Endothelial cell of umbilical vein (primary cell): ENCODE results near the gene ARID1B. TPM values are rescaled to one million over a fixed set of nuclear protein-coding genes. Genes with fewer than 3 reads are reported as not detected.

Experiments used
- BruUV-seq: library from RNA; stranded (reverse); fragments of 400-500 nt; replicated peaks from 2 replicates; lab custom pipeline; 2021; lab: Mats Ljungman, UMichigan
- CTCF ChIA-PET: fragments of 300-600, 350-600 bp; sonication (Branson Sonifier 250); formaldehyde crosslinking; loops from one replicate; lab custom pipeline; 2021; ENCODE audit warnings: antibody characterized with exemption, inconsistent platforms; lab: Charles Lee
- POLR2A ChIA-PET: fragments of 300-600, 350-600 bp; sonication (Branson Sonifier 250); formaldehyde crosslinking; loops from one replicate; lab custom pipeline; 2021; ENCODE audit warnings: antibody characterized with exemption, inconsistent platforms; lab: Charles Lee
- DNase-seq: peaks from one replicate; pipeline ENCODE4 v3.0.0-alpha.2; 2011; ENCODE audit warnings: low read depth, low spot score
- FAIRE-seq: peaks from 2 replicates; lab custom pipeline; 2011; peaks lifted over from hg19 to GRCh38; lab: Jason Lieb, UNC
- H2AFZ ChIP-seq: 2 replicates; pipeline ENCODE4 v1.6.0; 2012; ENCODE audit warnings: low read depth, low read length, control low read depth, inconsistent platforms
- H3K27ac ChIP-seq: 2 replicates; pipeline ENCODE4 v1.5.1; 2011; ENCODE audit warnings: low read depth, mild to moderate bottlenecking, control low read depth, low read length, moderate library complexity; ENCODE audit not compliant: insufficient read depth
- H3K27me3 ChIP-seq, 2 experiments: 2 replicates each; pipeline versions ENCODE4 v1.6.0 to v1.6.1; 2011; ENCODE audit warnings: low read length in 2 of 2, mixed read lengths in 1 of 2; ENCODE audit not compliant: control insufficient read depth in 2 of 2, insufficient read depth in 2 of 2
- H3K36me3 ChIP-seq, 2 experiments: 2 replicates in 1 of 2; 3 replicates in 1 of 2; pipeline ENCODE4 v1.5.1; 2011; ENCODE audit warnings: low read length in 2 of 2, mild to moderate bottlenecking in 1 of 2, moderate library complexity in 1 of 2; ENCODE audit not compliant: control insufficient read depth in 2 of 2, insufficient read depth in 2 of 2; ENCODE audit errors: extremely low read depth in 1 of 2
- H3K4me1 ChIP-seq: 3 replicates; pipeline ENCODE4 v1.5.1; 2011; ENCODE audit warnings: mild to moderate bottlenecking, low read length; ENCODE audit not compliant: control insufficient read depth, insufficient read depth; ENCODE audit errors: extremely low read depth
- H3K4me2 ChIP-seq: 2 replicates; pipeline ENCODE4 v1.6.1; 2011; ENCODE audit warnings: low read length, control low read depth, mixed read lengths; ENCODE audit not compliant: insufficient read depth
- H3K4me3 ChIP-seq, 3 experiments: fragments of 200-600 bp in 1 of 3; sonication (generic), shearing (Covaris generic) in 1 of 3; replicated peaks in 1 of 3; 2 replicates each; pipeline ENCODE4 v1.5.1; 2011 to 2016; ENCODE audit warnings: control low read depth in 3 of 3, low read length in 3 of 3, mild to moderate bottlenecking in 2 of 3, inconsistent platforms in 1 of 3, low read depth in 1 of 3, moderate library complexity in 1 of 3; ENCODE audit not compliant: insufficient read depth in 1 of 3
- H3K79me2 ChIP-seq: 2 replicates; pipeline ENCODE4 v1.6.0; 2012; ENCODE audit warnings: low read length, inconsistent platforms; ENCODE audit not compliant: control insufficient read depth, insufficient read depth
- H3K9ac ChIP-seq: replicated peaks from 2 replicates; pipeline ENCODE3; 2011; ENCODE audit warnings: low read length, control low read depth; ENCODE audit not compliant: insufficient read depth; ENCODE audit errors: extremely low read depth
- H3K9me1 ChIP-seq: replicated peaks from 3 replicates; pipeline ENCODE4 v1.6.0; 2011; ENCODE audit warnings: mild to moderate bottlenecking, low read length; ENCODE audit not compliant: control insufficient read depth, insufficient read depth; ENCODE audit errors: extremely low read depth
- H3K9me3 ChIP-seq: replicated peaks from 2 replicates; pipeline ENCODE4 v1.5.1; 2012; ENCODE audit warnings: low read length, inconsistent platforms; ENCODE audit not compliant: control insufficient read depth, insufficient read depth
- H4K20me1 ChIP-seq: replicated peaks from 2 replicates; pipeline ENCODE3; 2011; ENCODE audit warnings: mild to moderate bottlenecking, low read length; ENCODE audit not compliant: control insufficient read depth, insufficient read depth; ENCODE audit errors: extremely low read depth
- EZH2 ChIP-seq: IDR thresholded peaks from 2 replicates; pipeline ENCODE4 v1.6.1; 2012; ENCODE audit warnings: borderline replicate concordance, low read depth, mild to moderate bottlenecking, moderate library complexity, low read length, inconsistent platforms; ENCODE audit not compliant: severe bottlenecking
- FOS ChIP-seq: IDR thresholded peaks from 2 replicates; pipeline ENCODE4 v1.6.1; 2011; ENCODE audit warnings: mild to moderate bottlenecking, low read length, moderate library complexity, borderline replicate concordance; ENCODE audit not compliant: insufficient read depth
- GATA2 ChIP-seq: IDR thresholded peaks from 2 replicates; pipeline ENCODE4 v1.7.0; 2011; ENCODE audit warnings: low read depth, mild to moderate bottlenecking, moderate library complexity, mixed read lengths, low read length; ENCODE audit not compliant: insufficient read length, insufficient read depth
- MYC ChIP-seq: IDR thresholded peaks from one replicate; pipeline ENCODE4 v1.6.1; 2011; ENCODE audit warnings: mild to moderate bottlenecking, low read depth, low read length
- POLR2A ChIP-seq: IDR thresholded peaks from 2 replicates; pipeline ENCODE4 v1.6.1; 2012; ENCODE audit warnings: low read depth, mild to moderate bottlenecking, control low read depth, low read length
- dilution Hi-C: fragments of 300-500 bp; cut with MboI; formaldehyde crosslinking; loops from one replicate; pipeline ENCODE4 v1.15.0; 2019; ENCODE audit warnings: low sequenced_read_pairs; ENCODE audit not compliant: extremely low pct_ligation_motif_present
- intact Hi-C: fragments of 100-400 bp; cut with micrococcal nuclease; formaldehyde crosslinking; loops from one replicate; pipeline ENCODE4 v1.10.0; 2022
- polyA plus RNA-seq, 4 experiments: library from polyadenylated mRNA; depleted of rRNA in 3 of 4; stranded (reverse) in 3 of 4; unstranded in 1 of 4; fragments of >200 nt; gene quantifications; 2 replicates each; pipeline versions ENCODE4 v1.2.1 to v1.2.3, GENCODE V29; 2011 to 2012; ENCODE audit warnings: missing spikeins in 1 of 4
- total RNA-seq: library from RNA; stranded (reverse); gene quantifications from 2 replicates; pipeline ENCODE4 v1.2.3, GENCODE V29; 2021
- TF ChIP-seq, protein P1 (sequence below), 2 donors: IDR thresholded peaks; 1 replicate in 1 of 2; 2 replicates in 1 of 2; pipeline ENCODE4 v1.5.1; 2011; ENCODE audit warnings: low read length in 2 of 2, mild to moderate bottlenecking in 2 of 2, moderate library complexity in 2 of 2, control low read depth in 1 of 2, inconsistent platforms in 1 of 2, low read depth in 1 of 2; ENCODE audit not compliant: insufficient read depth in 1 of 2; ENCODE audit errors: extremely low read depth in 1 of 2

The ARID1B gene
- total and polyA plus RNA-seq, 2 donors (not counting 3 experiments of a cell fraction or from before 2014, with no cell fraction given): 21.8 to 89.5 TPM

DNA sequence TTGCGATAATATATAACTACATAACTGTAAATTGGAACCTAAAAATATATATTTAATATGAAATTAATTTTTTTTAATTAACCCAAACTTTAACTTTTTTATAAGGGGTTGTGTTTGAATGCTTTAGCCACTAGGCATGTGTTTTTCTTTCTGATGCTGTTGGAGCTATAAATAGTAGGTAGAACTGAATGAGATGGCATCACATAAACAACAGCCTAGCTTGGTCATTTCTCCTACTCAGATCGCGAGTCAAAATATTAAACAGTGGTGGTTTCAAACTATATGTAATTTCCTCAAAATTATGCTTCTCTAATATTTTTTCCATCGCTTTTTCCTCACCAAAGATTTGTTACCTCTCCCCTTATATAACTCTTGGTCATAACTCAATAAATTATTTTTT lies 243.2 kb downstream of the ARID1B start:
- Histone ChIP-seq H3K4me2 (peak overlapping the region; percentile 98), H4K20me1 (no peaks in the 10 kb centered on the region), H3K9me1 (no peaks in the 10 kb centered on the region), H3K27me3 (no peaks in the 10 kb centered on the region), H2AFZ (peak overlapping the region; percentile 9), H3K36me3 (no peaks in the 10 kb centered on the region), H3K4me1 (peaks cover 18% of the 10 kb centered on the region), H3K27ac (peak overlapping the region; percentile 92), H3K9ac (peak overlapping the region; percentile 94), H3K9me3 (no peaks in the 10 kb centered on the region), H3K79me2 (peaks cover 41% of the 10 kb centered on the region), H3K4me3 (peak overlapping the region; percentile 39 to 94 (median 92))
- no TSS peak for BruUV-seq
- intact Hi-C loops: loop anchor here (1.0 to 5.0 kb wide), 4 partner anchors 68 to 674 kb away; no protein-coding TSS in a partner anchor
- peak; percentile 21 for FAIRE-seq
- DNase-seq: peak; percentile 60
- ChIA-PET POLR2A (interaction anchor here (0.6 to 0.9 kb wide), 2 partner anchors 213 to 245 kb away, joined by 3 to 5 read pairs; no protein-coding TSS in a partner anchor), CTCF (interaction anchor here (0.8 to 2.1 kb wide), 6 partner anchors 22 to 456 kb away, joined by 3 to 13 read pairs (median 3); no protein-coding TSS in a partner anchor)
- TF ChIP-seq EZH2: no peak
- no peak for TF ChIP-seq MYC
- no peak for TF ChIP-seq FOS
- TF ChIP-seq POLR2A: no peak
- no peak for TF ChIP-seq GATA2
- TF ChIP-seq, protein P1, sequence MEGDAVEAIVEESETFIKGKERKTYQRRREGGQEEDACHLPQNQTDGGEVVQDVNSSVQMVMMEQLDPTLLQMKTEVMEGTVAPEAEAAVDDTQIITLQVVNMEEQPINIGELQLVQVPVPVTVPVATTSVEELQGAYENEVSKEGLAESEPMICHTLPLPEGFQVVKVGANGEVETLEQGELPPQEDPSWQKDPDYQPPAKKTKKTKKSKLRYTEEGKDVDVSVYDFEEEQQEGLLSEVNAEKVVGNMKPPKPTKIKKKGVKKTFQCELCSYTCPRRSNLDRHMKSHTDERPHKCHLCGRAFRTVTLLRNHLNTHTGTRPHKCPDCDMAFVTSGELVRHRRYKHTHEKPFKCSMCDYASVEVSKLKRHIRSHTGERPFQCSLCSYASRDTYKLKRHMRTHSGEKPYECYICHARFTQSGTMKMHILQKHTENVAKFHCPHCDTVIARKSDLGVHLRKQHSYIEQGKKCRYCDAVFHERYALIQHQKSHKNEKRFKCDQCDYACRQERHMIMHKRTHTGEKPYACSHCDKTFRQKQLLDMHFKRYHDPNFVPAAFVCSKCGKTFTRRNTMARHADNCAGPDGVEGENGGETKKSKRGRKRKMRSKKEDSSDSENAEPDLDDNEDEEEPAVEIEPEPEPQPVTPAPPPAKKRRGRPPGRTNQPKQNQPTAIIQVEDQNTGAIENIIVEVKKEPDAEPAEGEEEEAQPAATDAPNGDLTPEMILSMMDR (IDR thresholded peaks at IDR 0.05; ENCODE audit: extremely low read depth in 1 of 2, insufficient read depth in 1 of 2, low read depth in 1 of 2, low read length in 2 of 2): no peak
- dilution Hi-C loops: no loop called here
